Muscle of leg (tissue), 11 donors: ENCODE measurements around the gene CEP85L. TPM values are rescaled to one million over a fixed set of nuclear protein-coding genes. Genes with fewer than 3 reads are reported as not detected.

Experiments
- DNase-seq: peaks from one replicate; pipeline ENCODE4 v3.0.0; 2013
- H3K27ac ChIP-seq: one replicate; pipeline ENCODE4 v1.5.1; 2013; ENCODE audit warnings: mild to moderate bottlenecking, low read length, control low read depth
- H3K27me3 ChIP-seq: one replicate; pipeline ENCODE4 v1.6.1; 2013; ENCODE audit warnings: low read length; ENCODE audit not compliant: control insufficient read depth, insufficient read depth
- H3K36me3 ChIP-seq: one replicate; pipeline ENCODE4 v1.6.1; 2013; ENCODE audit warnings: low read length; ENCODE audit not compliant: control insufficient read depth, insufficient read depth
- H3K4me1 ChIP-seq: one replicate; pipeline ENCODE4 v1.6.1; 2013; ENCODE audit warnings: low read length; ENCODE audit not compliant: control insufficient read depth, insufficient read depth
- H3K4me3 ChIP-seq: one replicate; pipeline ENCODE4 v1.5.1; 2013; ENCODE audit warnings: low read length, control low read depth
- H3K9me3 ChIP-seq: replicated peaks from 2 replicates; pipeline ENCODE4 v1.6.1; 2013; ENCODE audit warnings: low read depth, low read length; ENCODE audit not compliant: control insufficient read depth
- WGBS: methylation state at CpG from one replicate; pipeline ENCODE4 v1.1.5; 2013; ENCODE audit warnings: missing lambda C conversion rate; ENCODE audit not compliant: insufficient coverage; 5-methylcytosine and 5-hydroxymethylcytosine counted together
- polyA plus RNA-seq, 8 donors: library from polyadenylated mRNA; unstranded; fragments of 120-200 nt; gene quantifications; one replicate each; pipeline versions ENCODE4 v1.2.1 to v1.2.3, GENCODE V29; 2013; ENCODE audit warnings: inconsistent platforms in 1 of 8, low replicate concordance in 1 of 8; ENCODE audit not compliant: insufficient read length in 8 of 8, insufficient read depth in 1 of 8
- total RNA-seq: library from RNA; stranded (reverse); fragments of 120-200 nt; gene quantifications from one replicate; pipeline ENCODE4 v1.2.4, GENCODE V29; 2013

CEP85L gene
- total and polyA plus RNA-seq, 9 donors = 12.2 to 41.9 (median 14.7) TPM

DNA sequence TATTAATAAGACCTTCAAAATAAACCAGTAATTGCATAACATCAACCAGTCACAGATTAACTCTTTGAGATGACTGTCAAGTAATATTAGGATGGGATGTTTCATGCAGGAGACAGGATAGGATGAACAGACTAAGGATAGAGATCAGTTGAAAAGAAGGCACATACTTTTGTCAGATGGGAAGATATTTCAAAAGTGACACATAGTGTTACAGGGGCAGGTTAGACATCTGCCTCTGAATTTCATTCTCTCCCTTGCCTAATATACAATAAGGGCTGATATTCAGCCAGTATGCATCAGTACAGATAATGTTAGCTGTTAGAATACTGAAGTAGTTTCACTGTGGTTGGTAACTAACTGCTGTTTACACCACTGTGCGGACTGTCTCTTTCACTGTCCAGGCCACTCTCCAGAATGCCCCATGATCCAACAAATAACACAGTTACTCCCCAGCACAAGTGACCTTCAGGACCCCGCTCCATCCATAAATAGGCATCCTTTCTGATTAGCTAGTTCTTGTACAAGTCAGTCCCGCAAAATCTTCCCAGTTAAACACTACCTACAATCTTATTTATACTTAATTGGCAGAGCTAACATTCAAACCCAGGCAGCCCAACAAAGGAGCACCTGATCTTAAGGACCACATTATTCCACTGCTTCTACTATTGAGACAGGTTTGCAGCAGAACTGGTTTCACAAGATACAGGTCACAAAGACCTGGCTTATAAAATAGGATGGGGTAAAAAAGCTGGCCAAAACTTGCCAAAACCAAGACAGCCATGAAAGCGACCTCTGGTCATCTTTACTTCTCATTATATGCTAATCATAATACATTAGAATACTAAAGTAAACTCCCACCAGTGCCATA lies 125.2 kb downstream of the CEP85L start:
- no peak for DNase-seq
- Histone ChIP-seq H3K4me3 (no peak overlapping the region), H3K36me3 (peaks cover 13% of the 10 kb centered on the region), H3K4me1 (no peaks in the 10 kb centered on the region), H3K9me3 (peaks cover 4% of the 10 kb centered on the region), H3K27me3 (no peaks in the 10 kb centered on the region), H3K27ac (no peak overlapping the region)
- 83% methylated on average over 3 of the region's 4 CpGs for WGBS

DNA sequence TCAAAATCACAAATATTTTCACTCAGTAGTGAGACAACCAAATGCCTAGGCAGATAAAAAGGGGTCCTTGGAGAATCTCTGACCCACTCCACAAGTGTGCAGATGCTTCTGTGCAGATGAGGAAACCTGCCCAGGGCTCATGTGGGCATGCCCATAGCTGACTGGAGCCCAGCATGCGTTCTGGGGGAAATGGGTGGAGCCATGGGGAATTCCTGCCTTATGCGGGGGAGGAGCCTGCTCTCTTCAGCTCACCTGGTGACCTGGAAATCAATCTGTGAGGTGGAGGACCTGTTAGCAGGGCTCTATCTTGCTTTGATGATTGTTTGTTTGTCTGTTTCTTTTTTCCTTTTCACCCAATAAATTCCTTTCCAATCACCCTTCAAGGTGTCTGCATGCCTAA lies 126.7 kb downstream of the CEP85L start:
- no peak for DNase-seq
- Histone ChIP-seq H3K27me3 (no peaks in the 10 kb centered on the region), H3K4me1 (no peaks in the 10 kb centered on the region), H3K4me3 (no peak overlapping the region), H3K9me3 (no peaks in the 10 kb centered on the region), H3K27ac (no peak overlapping the region), H3K36me3 (peaks cover 13% of the 10 kb centered on the region)
- 83% methylated on average over 1 of the region's 2 CpGs for WGBS

DNA sequence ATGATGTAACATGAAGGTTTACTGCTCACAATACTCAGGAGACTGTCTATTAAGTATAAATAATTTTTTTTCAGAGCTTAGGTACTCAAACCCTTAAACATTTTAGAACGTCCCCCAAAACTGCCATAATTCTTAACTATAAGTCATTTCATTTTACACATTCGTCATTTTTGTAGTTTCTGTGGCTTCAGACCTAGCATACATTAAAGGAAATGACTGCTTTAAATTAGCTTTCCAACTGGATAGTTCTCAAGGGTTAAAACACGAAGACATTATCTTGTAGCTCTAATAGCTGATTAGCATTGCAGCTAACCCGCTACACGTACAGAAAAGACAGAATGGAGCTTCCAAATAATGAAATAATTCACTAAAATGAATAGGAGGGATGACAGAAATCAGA lies 128.2 kb downstream of the CEP85L start:
- Histone ChIP-seq H3K4me1 (no peaks in the 10 kb centered on the region), H3K27me3 (no peaks in the 10 kb centered on the region), H3K4me3 (no peak overlapping the region), H3K36me3 (peaks cover 13% of the 10 kb centered on the region), H3K9me3 (no peaks in the 10 kb centered on the region), H3K27ac (no peak overlapping the region)
- DNase-seq = no peak
- WGBS = no CpG with 5 or more reads among the region's 5 CpGs

DNA sequence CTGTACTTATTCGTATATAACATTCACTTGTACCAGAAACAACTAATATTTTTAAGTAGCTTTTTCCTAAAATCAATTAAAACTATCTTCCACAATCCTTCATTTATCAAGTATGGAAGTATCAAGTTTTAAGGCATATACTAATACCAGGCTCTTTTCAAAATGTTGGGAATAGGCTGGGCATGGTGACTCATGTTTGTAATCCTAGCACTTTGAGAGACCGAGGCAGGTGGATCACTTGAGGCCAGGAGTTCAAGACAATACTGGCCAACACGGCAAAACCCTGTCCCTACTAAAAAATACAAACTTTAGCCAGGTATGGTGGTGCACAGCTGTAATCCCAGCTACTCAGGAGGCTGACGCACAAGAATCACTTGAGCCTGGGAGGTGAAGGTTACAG lies 129.0 kb downstream of the CEP85L start:
- Histone ChIP-seq H3K4me1 (no peaks in the 10 kb centered on the region), H3K27ac (no peak overlapping the region), H3K36me3 (peaks cover 13% of the 10 kb centered on the region), H3K9me3 (no peaks in the 10 kb centered on the region), H3K4me3 (no peak overlapping the region), H3K27me3 (no peaks in the 10 kb centered on the region)
- WGBS = 100% methylated on average over 1 of the region's 4 CpGs
- DNase-seq = no peak

DNA sequence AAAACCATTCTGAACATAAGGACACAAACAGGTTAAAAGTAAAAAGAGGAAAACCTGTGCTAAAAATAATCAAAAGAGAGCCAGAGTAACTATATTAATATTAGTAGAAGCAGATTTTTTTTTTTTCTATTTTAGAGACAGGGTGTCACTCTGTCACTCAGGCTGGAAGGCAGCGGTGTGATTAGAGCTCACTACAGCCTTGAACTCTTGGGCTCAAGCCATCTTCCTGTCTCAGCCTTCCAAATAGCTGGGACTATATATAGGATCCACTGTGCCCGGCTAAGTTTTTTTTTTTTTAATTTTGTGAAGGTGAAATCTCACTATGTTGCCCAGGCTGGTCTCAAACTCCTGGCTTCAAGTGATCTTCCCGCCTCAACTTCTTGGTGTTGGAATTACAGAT lies 136.7 kb downstream of the CEP85L start:
- Histone ChIP-seq H3K4me1 (no peaks in the 10 kb centered on the region), H3K9me3 (no peaks in the 10 kb centered on the region), H3K4me3 (no peak overlapping the region), H3K36me3 (no peaks in the 10 kb centered on the region), H3K27ac (no peak overlapping the region), H3K27me3 (no peaks in the 10 kb centered on the region)
- peak; percentile 38 for DNase-seq
- WGBS = 100% methylated on average over 1 of the region's 3 CpGs

DNA sequence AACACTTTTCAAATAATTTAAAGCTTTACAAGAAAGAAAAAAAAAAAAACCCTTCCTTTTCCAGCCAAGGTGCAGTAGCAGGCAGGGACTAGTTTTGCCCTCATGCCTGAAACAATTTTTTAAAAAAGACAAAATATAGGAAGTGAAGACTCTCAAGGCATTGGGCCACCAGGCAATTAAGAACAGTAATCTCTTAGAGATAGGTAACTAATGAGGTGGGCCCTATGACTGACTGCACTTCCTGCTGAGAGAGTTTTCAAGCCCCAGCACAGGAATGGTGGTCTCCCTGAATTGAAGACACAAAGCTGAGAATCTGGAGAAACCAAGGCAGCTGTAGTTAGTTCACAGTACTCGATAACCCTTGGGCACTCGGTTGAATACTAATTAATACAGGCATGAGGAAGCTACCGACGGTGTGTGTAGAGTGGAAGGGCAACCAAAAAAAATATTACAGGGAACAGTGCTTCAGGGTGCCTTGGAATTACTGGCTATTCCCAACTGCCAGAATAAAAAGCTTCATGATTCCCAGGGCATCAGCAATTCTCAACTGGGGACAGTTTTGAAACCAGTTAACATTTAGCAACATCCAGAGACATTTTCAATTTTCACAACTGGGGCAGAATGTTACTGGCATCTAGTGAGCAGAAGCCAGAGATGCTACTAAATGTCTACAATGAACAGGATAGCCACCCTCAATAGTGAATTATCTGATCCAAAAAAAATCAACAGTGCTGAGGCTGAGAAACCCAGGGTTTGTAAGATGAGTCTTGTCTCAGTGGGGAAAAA lies 139.3 kb downstream of the CEP85L start:
- Histone ChIP-seq H3K4me3 (no peak overlapping the region), H3K9me3 (no peaks in the 10 kb centered on the region), H3K4me1 (no peaks in the 10 kb centered on the region), H3K27me3 (no peaks in the 10 kb centered on the region), H3K27ac (no peak overlapping the region), H3K36me3 (no peaks in the 10 kb centered on the region)
- 95% methylated on average over 3 of the region's 4 CpGs for WGBS
- no peak for DNase-seq

DNA sequence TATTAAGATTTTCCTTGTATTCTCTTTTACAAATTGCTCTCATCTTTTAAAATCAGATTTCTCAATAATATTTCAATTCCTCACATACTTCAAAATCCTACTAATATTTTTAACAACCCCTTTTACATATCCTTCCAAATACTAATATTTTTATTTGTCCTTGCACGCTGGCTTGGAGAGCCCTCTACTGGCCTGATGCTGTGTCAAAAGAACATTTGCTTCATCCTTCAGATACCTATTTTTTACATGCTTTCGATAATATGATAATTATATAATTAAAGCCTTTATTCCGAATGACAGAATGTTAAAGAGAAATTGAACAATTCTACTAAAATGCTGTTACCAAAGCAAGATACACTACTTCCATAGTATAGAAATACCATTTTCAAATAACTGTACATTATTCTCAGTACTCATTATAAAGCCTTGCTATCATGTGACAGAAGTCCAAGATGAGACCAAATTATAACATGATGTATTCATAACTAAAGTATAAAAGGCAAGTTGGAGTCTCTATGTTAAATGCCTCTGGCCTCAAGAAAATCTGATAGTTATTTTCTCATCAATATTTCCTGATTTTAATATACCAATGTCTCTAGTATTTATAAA lies 142.3 kb downstream of the CEP85L start:
- Histone ChIP-seq H3K4me1 (no peaks in the 10 kb centered on the region), H3K27me3 (no peaks in the 10 kb centered on the region), H3K36me3 (peaks cover 6% of the 10 kb centered on the region), H3K27ac (no peak overlapping the region), H3K4me3 (no peak overlapping the region), H3K9me3 (no peaks in the 10 kb centered on the region)
- WGBS = no CpG with 5 or more reads among the region's 3 CpGs
- peak; percentile 26 for DNase-seq

DNA sequence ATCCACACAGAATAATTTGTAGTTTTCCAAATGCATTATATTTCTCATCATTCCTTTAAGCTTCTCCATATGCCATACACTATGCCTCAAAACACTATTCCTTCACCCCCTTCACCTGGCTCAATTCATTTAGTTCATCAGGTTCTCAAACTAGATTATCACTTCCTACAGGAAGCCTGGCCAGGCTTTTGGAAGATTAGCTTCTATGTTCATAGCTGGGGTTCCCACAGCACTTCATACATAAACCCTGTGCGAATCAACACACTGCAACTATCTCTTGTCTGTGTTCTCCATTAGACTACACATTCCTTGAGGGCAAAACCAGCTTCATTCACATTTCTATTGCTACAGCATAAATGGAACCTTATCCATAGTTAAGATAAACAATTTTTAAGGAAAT lies 143.8 kb downstream of the CEP85L start:
- Histone ChIP-seq H3K27ac (no peak overlapping the region), H3K27me3 (no peaks in the 10 kb centered on the region), H3K4me3 (no peak overlapping the region), H3K4me1 (no peaks in the 10 kb centered on the region), H3K9me3 (no peaks in the 10 kb centered on the region), H3K36me3 (peaks cover 9% of the 10 kb centered on the region)
- DNase-seq = no peak
- 100% methylated on average over 1 of the region's 1 CpG for WGBS

DNA sequence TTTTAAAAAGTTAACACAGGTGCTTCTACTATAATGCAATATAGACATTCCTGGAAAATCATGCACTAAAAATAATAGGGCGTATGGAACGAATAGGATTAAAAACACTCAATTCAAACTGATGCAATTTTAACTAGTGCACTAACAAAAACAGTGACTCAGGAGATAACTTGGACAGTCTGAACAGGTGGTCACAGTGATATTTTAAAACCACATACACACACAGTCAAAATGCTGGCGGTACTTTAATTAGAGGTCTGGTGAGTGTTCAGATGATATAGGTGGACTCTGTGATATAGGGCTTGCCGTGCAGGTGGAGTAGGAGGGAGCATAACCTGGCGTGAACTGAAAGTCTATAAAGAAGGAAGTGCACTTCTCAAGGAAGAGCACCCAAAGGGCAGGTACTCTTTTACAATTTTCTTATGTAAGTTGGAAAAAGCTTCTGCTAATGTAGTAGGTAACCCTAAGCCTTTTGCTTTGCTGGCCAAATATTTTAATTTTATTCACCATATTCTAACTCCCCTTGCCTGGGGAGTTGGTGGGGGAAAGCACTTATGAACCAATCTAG lies 145.2 kb downstream of the CEP85L start:
- Histone ChIP-seq H3K27ac (no peak overlapping the region), H3K36me3 (peaks cover 18% of the 10 kb centered on the region), H3K4me3 (no peak overlapping the region)

DNA sequence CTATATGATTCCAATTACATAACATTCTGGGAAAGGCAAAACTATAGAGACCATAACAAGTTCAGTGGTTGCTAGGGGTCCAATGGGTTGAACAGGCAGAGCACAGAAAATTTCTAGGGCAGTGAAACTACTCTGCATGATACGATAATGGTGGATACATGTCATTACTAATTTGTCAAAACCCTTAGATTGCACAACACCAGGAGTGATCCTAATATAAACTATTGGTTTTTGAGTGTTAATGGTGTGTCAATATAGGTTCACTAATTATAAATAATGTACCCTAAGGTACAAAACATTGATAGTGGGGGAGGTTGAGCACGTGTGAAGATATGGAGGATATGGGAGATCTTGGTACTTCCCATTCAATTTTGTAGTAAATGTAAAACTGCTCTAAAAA lies 145.7 kb downstream of the CEP85L start:
- Histone ChIP-seq H3K4me3 (no peak overlapping the region), H3K36me3 (peaks cover 19% of the 10 kb centered on the region), H3K9me3 (peaks cover under 1% of the 10 kb centered on the region), H3K27ac (no peak overlapping the region), H3K27me3 (no peaks in the 10 kb centered on the region), H3K4me1 (no peaks in the 10 kb centered on the region)
- no peak for DNase-seq
- no CpG with 5 or more reads among the region's 2 CpGs for WGBS

More for the DNA sequence above, 145.2 kb downstream of the CEP85L start:
- Histone ChIP-seq H3K27me3 (no peaks in the 10 kb centered on the region), H3K9me3 (no peaks in the 10 kb centered on the region), H3K4me1 (no peaks in the 10 kb centered on the region)
- DNase-seq = peak; percentile 6
- 79% methylated on average over 2 of the region's 5 CpGs for WGBS
